Activated T-cell treated with anti-CD3 and anti-CD28 coated beads for 48 hours (primary cell): ENCODE measurements around the gene NXPH4.

Source experiments
- DNase-seq: peaks from one replicate; pipeline ENCODE4 v3.0.0-alpha.2; 2020; ENCODE audit warnings: low read depth

NXPH4 gene

DNA sequence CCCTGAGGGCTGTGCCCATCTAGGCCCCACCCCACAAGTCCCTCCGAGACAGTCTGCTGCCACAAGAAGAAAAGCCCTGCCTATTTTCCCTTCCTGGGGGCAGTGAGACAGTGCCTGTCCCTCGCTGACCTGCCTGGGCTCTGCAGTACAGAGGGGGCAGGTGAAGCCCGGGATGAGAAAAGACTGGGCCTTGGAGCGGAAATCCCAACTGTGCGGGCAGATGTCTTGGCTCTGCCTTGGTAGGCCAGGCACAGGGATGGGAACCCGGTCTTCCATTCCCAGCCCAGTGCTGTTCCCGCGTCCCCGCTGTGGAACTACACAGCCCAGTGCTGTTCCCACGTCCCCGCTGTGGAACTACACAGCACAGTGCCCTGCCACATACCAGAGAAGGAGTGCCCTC is 12.8 kb upstream of the NXPH4 start:
- no peak for DNase-seq

DNA sequence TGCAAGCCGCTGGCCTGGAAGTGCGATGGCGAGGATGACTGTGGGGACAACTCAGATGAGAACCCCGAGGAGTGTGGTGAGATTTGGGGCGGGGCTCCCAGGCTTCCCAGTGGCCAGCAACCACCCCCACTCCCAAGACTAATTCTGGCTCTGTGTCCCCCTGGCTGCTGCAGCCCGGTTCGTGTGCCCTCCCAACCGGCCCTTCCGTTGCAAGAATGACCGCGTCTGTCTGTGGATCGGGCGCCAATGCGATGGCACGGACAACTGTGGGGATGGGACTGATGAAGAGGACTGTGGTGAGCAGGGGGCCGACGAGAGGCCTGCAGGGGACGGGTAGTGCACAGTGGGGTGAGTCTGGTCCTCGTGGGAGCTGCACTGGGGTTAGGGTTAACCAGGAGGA is 12.1 kb upstream of the NXPH4 start:
- DNase-seq: no peak

DNA sequence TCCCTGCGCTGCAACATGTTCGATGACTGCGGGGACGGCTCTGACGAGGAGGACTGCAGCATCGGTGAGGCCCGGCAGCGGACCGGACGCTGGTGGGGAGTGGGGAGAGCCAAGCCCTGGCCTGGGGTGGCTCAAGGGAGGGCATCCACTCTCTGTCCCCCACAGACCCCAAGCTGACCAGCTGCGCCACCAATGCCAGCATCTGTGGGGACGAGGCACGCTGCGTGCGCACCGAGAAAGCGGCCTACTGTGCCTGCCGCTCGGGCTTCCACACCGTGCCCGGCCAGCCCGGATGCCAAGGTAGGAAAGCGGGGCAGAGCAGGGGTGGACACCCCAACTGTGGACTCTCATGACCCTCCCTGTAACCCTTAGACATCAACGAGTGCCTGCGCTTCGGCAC is 11.4 kb upstream of the NXPH4 start:
- no peak for DNase-seq

DNA sequence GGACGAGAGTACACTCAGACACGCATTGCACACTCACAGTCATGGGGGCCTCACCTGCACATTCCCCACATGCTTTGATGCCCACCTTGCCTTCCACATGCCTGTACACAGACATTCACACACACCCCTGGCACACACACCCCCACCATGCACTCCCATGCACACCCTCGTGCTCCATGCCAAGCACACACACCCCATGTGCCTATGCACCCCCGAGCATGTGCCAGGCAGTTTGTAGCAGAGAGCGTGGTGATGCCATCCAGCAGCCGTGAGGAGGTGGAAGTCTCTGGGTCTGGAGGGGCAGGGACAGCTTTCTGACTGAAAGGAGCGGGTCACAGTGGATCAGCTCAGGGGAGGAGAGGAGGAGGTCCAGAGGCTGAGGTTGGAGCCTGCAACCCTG is 10.7 kb upstream of the NXPH4 start:
- DNase-seq: no peak

DNA sequence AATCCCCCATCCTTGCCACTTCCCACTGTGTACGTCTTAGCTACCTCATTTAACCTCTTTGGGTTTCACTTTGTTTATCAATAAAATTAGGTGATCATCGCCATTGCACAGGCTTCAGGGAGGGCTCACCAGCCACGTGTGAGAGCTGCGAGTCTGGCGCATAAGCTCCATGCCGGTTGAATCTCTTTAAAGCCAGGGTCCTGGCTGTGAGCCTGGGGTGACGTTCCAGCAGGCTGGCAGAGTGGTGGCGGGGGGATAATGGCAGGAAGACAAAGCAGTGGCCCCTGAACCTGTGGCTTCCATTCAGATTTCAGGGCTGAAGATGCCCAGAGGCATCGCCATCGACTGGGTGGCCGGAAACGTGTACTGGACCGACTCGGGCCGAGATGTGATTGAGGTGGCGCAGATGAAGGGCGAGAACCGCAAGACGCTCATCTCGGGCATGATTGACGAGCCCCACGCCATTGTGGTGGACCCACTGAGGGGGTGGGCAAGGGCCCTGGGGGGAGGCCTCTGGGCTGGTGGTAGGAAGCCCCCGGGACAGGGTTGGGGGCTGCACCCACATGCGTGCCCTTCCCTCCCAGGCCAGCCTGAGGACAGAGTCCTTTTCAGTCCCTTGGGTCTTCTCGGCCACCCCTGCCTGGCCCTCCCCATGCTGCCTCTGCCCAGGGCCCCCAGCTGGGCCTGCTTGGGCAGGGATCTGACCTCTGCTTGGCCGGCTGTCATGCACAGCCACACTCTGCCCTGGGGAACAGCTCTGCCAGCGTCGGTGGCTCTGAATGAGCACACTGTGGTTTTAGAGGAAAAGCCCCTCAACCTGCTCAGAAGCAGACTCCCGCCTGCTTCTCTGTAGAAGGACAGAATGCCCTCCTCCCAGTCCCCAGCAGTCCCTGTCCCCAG is 8.6 kb upstream of the NXPH4 start:
- no peak for DNase-seq

- no peak for DNase-seq
Measured at GRCh38 chr12:57208631-57209282, 7.8 kb upstream of the NXPH4 start.

- no peak for DNase-seq
Measured at GRCh38 chr12:57209916-57210315, 6.7 kb upstream of the NXPH4 start.

DNA sequence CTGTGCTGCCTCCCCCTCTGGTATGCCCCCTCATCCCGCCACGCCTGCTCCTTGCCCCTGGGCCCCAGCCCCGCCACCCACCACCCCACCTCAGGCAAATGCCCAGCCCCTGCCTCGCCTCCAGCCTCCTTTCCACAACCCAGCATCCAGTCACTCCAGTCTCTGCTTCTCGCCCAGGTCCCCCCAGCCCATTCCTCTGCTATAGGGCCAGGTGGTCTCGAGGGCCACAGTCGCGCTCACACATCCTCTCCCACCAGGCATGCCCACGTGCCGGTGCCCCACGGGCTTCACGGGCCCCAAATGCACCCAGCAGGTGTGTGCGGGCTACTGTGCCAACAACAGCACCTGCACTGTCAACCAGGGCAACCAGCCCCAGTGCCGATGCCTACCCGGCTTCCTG is 6.1 kb upstream of the NXPH4 start:
- no peak for DNase-seq

DNA sequence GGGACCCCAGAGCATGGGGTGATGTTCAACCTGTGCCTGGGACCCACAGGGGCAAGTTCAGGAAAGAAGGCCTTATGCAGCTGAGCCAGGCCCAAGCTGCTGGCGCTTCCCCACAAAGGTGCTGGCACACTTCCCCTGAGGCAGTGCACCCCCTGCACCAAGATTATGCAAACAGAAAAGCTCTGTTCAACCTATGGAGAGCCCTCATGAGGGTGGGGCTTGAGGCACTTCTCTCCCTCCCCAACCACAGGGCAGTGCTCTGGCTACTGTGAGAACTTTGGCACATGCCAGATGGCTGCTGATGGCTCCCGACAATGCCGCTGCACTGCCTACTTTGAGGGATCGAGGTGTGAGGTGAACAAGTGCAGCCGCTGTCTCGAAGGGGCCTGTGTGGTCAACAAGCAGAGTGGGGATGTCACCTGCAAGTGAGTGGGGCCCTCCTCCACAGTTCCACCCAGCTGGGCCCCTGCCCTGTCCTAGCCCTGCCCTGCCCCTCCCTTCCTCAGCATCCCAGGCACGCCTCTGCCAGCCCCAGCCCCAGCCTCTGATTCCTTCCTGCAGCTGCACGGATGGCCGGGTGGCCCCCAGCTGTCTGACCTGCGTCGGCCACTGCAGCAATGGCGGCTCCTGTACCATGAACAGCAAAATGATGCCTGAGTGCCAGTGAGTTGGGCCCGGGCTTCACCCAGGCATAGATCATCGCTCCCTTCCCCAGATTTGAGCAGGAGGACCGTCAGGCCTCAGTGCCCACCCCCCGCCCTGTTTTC is 5.5 kb upstream of the NXPH4 start:
- DNase-seq: no peak

- DNase-seq: no peak
Measured at GRCh38 chr12:57211791-57212700, 4.5 kb upstream of the NXPH4 start.

DNA sequence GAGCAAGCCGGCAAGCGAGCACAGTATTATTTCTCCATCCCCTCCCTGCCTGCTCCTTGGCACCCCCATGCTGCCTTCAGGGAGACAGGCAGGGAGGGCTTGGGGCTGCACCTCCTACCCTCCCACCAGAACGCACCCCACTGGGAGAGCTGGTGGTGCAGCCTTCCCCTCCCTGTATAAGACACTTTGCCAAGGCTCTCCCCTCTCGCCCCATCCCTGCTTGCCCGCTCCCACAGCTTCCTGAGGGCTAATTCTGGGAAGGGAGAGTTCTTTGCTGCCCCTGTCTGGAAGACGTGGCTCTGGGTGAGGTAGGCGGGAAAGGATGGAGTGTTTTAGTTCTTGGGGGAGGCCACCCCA is 3.9 kb upstream of the NXPH4 start:
- DNase-seq: no peak

DNA sequence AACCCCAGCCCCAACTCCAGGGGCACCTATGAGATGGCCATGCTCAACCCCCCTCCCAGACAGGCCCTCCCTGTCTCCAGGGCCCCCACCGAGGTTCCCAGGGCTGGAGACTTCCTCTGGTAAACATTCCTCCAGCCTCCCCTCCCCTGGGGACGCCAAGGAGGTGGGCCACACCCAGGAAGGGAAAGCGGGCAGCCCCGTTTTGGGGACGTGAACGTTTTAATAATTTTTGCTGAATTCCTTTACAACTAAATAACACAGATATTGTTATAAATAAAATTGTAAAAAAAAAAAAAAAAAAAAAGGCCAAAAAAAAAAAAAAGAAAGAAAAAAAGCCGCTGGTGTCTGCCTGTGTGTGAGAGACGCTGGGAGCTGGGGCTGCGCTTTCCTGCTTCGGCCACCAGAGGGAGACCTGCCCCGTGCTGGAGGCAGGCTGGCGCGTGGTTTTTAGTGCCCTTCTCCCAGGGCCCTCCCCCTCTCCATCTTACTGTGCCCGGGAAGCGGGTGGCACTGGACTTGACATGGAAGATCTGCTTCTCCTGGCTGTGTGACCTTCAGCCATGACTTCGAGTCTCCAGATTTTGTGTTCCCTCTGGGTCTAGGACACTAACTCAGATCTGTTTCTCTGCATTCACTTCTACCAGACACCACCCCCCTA is 3.4 kb upstream of the NXPH4 start:
- peak; percentile 78 for DNase-seq

- DNase-seq: no peak
Measured at GRCh38 chr12:57213763-57214397, 2.7 kb upstream of the NXPH4 start.

DNA sequence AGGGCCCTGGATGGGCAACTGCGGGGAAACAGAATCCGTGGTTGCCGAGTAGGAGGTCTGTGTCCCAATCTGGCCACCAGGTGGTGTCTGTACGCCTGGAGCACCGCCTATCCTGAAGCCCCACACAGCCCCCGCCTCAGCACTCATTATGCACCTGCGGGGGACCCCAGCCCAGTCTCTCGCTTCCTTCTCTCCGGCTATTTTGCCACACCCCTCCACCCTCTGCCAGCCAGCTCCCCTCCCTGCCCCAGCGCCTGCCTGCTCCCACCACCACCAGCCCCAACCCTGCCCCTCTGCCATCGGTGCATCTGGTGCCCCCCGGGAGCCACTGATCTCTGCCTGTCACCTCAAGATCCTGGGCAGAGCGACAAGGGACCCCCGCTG is 2.2 kb upstream of the NXPH4 start:
- DNase-seq: peak; percentile 62

DNA sequence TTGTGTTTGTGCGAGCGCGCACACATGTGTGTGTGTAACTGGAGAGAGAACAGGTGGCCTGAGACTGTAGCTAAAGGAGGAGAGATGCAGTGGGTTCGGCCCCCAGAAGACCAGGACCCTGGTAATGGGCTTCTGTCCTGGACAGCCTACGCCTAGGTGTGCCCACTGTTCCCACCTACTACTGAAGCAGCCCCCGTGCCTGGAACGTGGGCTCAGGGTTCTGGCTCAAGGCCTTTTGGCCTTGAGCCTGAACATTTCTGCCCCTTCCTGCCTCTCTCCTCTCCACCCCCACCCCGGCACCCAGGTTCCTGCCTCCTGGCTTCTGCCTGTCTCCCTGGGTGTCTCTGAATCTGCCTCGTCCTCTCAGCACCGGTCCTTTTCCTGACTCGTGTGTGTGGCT is 1.5 kb upstream of the NXPH4 start:
- no peak for DNase-seq

- DNase-seq: no peak
Measured at GRCh38 chr12:57215668-57216013, 953 bp upstream of the NXPH4 start.

DNA sequence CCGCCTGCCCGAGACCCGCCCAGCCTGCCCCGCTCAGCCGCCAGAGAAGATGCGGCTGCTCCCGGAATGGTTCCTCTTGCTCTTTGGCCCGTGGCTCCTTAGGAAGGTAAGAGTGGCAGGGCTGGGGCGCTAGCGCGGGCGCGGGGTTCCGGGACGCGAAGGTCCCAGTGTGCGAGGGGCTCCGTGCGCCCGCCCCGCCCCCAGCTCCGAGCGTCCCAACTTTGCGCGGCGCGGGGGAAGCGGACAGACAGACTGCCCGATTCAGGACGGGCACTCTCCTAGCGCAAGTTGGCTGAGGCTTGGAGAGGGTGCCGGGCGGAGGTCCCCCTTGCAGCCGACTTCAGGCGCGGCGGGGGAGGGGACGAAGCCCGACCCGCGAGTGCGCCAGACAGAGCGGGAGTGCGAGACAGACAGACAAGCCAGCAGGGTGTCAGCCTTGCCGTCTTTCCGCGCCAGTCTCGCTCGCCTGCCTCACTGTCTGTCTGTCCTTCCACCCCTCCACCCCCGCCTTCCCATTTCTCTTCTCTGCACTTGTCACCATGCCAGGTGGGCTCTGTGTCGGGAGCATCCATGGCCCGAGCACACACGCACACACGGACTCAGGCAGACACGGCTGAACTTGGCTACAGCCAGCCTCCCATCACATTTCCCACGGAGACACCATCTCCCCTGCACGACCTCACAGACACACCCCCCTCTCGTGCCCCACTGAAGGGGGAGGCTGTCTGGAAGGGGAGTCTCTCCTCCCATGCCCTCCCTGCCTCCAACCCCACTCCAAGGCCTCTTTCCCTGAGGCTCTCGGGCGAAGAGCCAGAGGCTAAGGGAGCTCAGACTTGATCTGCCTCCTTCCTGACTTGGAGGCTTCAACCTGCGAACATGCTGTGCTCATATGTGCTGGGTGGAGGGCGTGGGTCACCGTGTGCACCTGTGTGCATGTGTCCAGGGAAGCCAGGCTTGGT is 606 bp downstream of the NXPH4 start:
- DNase-seq: no peak

- no peak for DNase-seq
Measured at GRCh38 chr12:57218030-57218853, 1.6 kb downstream of the NXPH4 start.
